Measurements from ENCODE around the gene RASGEF1C.

RASGEF1C gene

DNA sequence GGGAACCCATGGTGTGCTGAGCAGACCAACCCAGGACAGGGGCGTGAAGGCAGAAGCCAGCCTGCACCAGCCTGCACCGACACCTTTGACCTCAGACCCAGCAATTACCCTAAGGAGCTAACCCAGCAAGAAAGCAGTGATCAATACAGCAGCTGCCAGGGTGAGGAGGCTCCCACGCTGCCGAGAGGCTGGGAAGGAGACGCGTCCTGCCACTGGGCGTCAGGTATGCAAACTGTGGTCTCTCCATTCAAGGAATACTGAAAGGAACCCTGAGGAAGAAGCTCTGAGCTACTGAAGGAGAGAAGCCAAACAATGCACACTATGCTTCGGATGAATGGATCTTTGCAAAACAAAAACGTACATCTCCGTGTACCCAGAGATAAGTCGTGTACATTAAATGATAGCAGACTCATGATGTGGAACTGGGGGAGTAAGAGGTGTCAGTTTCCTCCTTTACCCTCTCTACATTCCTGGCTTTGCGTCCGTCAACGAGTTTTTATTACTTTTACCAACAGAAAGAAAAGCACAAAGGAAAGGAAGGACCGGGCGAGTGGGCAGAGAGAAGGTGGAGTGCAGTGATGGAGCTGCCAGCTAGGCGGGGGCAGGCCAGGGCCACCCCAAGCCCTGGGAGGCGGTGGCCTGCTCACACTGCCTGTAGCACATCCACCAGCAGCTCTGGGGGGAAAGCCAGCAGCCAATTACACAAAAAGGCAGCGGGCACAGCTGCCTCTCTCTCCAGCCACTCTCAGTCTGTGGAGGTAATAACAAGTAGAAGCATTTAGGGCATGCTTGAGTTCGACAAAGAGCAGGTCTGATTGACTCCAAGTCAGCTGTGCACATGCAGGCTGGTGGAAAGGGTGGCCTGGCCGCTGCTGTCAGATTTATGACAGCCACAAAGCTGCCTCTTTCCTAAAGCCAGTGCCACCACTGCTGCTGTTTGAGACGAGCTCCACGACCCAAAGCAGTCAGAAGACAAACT is 29.3 kb downstream of the RASGEF1C start:
- DNase-seq (ENCODE audit: low read depth in 3 of 3), result no peak

DNA sequence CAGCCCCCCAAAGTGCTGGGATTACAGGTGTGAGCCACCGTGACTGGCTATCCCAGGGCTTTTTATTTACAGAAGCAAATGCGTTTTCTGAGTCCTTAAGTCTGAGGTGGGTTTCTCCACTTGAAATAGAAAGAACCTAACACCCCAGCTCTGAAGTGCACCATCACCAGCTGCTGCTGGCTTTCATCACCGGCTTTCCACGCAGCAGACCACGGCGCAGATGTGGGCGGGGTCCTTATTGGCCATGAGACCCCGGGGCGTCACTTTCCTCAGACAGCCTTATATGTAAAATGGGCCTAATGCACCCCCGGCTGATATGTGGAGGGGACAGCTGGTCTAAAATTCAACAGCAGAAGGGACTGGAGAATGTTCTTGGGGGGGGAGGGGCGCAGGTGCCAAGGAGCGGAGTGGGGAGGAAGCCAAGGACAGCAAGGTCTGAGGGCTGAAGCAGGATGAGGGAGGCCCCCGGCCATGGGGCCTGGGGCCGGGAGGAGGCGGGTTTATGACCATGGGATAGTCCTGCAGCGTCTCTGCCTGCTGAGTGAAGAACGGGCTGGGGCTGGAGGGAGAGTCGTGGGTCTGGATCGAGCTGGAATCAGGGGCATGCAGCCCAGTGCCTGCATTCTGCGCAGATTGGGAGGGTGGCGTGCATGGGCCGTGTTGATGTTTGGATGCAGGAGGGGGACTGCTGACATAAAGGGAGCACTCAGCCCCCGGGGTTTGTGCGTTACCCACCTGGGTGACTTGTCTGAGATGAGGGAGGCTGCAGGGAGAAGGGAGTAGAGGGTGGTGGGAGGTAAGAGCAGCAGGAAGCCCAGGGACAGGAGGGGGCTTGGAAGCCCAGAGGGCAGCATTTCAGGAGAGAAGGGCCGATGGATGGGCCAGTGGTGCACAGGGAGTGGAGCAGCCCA is 30.2 kb downstream of the RASGEF1C start:
- DNase-seq (ENCODE audit: low read depth in 3 of 3), result no peak

DNA sequence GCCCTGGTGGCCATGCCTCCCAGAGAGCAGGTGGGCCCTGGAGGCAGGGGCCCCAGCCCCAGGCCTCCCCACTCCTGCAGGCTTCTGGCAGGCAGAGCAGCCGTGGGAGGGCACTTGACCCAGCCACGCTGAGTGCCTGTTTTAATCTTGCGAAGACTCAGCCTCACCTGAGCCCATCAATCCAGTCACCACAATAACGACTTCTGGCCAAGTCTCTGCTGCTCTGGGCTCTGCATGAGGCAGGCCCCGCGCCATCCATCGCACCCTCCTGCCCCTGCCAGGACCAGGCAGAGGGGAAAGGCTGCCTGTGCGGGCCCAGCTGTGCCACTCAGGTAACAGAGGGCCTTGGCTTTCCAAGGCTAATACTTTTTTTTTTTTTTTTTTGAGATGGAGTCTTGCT is 32.8 kb downstream of the RASGEF1C start:
- DNase-seq (ENCODE audit: low read depth in 3 of 3), result no peak

DNA sequence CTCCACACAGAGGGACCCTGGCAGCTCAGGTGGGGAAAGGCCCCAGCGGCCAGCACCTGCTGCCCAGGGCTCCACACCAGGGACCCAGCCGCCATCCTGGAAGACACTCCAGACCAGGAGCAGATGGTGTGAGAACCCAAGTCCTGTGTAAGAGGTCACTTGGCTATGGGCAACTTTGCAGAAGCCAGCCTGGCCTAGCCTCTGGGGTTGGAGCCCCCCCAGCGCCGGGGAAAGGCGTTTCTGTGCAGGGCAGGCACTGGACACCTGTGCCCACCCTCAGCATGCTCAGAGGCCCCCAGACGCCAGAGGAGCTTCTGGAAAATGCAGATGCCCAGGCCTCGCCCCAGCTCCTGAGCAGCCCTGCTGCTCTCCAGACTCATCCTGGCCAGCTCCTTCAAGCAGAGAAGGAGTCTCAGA is 34.0 kb downstream of the RASGEF1C start:
- no peak for DNase-seq (ENCODE audit: low read depth in 3 of 3)

DNA sequence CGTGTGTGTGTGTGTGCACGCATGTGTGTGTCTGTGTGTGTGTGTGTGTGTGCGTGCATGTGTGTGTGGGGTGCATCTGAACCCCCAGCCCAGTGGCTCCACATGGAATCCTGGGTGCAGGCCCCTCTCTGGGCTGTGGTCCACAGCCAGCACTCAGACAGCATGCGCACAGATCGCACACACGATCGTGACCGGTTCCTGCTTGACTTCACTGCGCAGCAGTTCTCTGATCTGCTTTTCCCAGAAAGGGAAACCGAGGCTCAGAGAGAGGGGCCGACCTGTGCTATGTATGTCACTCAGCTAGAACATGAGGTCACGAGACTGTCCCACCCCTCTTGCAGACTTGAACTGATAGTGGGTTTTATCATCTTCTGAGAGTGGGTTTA is 34.4 kb downstream of the RASGEF1C start:
- no peak for DNase-seq (ENCODE audit: low read depth in 3 of 3)

DNA sequence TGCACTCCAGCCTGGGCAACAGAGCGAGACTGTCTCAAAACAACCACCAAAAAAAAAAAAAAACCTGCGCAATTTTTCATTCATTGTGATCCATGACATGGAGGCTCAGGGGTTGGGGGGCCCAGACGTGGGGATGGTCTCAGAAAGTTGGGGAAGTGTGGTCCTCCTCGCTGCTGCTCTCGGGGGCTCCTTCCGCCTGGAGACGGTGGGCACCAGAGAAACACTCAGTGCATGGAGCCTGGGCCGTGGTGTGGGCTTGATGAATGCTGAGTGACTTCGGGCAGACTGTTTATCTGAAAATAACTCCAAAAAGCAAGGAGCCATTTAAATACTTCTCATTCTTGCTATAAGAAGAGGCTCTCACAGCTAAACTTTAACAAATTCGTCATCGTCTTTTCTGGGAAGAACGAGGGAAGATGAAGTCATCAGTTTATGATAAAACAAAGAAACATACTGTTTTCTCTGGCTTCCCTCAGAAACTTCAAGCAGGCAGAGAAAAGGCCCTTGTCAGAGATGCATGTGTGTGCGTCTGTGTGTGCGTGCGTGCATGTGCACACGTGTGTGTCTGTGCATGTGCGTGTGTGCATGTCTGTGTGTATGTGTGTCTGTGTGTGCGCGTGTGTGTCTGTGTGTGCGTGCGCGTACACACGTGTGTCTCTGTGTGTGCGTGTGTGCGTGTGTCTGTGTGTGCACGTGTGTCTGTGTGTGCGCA is 35.0 kb downstream of the RASGEF1C start:
- no peak for DNase-seq (ENCODE audit: low read depth in 3 of 3)

DNA sequence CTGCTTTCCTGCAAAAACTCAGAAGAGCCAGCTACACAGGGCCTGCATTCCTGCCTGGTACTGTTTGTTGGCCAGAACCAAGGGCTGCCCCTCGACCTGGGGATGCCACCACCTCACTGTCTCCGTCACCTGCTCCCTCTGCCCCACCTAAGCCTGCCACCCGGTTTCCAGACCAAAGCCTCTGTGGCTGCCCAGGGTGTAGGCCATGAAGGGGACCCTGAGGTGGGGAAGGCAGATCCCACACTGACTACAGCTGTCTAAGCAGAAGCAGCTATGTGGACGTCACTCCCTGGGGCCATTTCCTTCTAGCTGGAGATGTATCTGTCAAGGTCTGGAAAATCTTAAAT is 35.8 kb downstream of the RASGEF1C start:
- no peak for DNase-seq (ENCODE audit: low read depth in 3 of 3)

DNA sequence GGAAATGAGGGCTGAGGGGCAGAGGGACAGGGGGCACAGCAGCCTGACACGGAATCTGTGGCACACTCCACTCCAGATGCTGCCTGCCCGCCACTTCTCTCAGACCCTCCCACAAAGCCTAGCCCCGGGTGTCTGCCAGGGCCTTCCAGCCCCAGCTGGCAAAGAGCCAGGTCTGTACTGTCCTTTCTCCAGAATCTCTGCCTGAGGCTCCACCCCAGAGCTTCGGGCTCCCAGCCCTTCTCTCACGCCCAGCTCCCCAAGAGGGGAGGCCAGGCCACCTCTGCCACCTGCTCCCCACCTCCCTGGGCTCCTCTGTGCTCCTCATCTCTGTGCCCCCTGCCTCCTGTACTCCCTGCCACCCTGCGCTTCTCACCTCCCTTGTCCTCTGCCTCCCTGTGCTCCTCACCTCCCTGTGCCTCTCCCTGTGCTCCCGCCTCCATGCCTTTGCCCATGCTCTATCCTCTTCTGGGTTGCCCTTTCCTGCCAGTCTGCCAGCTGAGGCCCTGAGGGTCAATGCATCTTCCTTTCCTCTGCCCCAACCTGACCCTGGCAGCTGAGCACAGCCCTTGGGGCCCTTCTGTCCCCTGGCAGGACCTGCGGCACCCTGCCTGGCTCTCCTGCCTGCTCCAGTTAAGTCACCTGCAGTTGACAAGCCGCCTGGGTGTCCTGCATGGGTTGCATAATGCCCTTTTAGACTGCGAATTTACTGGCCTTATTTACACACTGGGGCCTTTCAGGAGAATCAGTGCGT is 36.4 kb downstream of the RASGEF1C start:
- no peak for DNase-seq (ENCODE audit: low read depth in 3 of 3)

DNA sequence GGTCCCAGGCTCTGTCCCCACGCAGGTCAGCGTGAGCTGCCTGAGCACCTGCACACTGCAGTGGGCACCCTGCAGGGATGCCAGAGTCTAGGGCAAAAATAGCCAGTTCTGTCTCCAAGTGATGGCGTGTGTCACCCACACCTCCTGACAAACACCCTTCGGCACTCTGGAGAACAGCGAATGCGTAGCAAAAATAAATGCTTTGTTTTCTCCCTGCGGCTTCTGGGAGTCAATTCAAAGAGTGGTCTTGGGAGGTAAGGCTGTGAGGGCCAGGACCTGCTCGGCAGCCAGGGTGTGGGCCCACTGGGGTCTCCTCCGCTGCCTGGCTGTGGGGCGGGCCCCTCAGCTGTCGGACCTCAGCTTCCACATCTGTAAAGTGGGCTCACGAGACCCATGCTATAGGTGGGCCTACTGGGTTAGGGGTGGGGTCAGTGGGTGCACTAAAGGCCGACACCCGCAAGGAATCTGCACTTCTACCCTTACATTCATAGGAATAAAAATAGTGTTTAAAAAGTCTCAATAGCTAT is 37.4 kb downstream of the RASGEF1C start:
- DNase-seq (ENCODE audit: low read depth in 3 of 3), result no peak

DNA sequence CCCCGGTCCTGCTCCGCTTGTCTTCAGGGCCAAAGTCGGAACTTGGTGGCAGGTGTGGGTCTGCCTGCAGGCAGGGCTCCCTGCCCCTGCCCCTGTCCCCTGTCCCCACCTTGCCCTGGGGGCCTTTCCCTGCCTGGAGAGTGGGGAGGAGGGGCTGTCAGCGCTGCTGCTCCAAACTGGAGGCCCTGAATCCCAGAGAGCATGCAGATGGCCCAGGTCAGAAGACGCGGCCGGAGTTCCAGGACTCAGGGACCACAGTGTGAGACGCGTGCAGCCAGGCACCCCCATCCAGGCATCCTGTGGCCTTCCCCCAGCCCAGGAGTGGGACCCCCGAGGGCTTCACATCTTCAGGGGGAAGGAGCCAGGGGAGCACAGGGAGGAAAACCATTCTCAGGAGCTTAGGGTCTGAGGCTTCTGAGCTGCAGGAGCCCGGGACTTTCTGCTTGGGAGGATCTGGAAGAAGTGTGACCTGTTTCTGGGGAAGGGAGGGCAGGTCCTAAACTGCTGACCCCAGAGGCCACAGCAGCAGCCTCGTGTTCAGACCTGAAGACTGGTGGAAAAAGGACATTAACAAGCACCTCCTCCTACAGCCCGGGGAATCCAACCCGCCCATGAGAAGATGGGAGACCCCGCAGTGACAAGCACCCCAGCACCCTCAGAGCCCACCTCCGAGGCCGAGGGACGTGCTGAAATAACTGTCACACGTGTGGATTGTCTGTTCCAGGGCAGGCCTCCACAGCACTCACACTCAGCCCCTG is 38.0 kb downstream of the RASGEF1C start:
- DNase-seq (ENCODE audit: low read depth in 3 of 3), result no peak

DNA sequence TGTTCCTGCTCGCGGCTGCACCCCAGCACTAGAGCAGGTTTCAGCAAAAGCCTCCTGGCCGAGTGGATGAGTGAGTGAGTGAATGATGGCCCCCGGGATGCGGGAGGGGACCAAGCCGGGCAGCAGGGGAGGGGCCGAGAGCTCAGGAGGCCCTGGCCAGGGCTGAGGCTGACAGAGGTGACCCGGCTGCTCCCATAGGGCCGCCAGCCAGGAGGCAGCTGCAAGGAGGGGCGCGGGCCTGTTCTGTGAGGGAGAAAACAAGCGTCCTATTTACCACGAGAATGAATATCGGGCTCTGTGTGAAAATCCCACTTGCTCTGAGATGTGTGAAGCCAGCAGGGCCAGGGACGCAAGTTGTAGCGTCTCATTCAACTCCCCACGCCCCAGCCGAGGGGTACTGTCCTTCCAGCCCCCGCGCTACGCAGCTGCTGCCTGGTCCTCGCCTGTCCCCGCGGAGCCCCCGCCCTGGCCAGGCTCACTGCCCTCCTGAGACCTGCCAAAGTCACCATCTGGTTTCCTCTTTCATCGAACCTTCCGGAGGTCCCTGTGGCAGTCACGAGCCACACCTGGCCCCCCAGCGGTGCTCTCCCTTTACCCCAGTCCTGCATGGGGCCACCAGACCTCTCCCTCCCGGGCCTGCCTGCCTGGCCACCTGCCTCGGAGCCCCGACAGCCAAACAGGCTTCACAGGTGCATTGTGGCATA is 38.8 kb downstream of the RASGEF1C start:
- DNase-seq (ENCODE audit: low read depth in 3 of 3), result no peak

DNA sequence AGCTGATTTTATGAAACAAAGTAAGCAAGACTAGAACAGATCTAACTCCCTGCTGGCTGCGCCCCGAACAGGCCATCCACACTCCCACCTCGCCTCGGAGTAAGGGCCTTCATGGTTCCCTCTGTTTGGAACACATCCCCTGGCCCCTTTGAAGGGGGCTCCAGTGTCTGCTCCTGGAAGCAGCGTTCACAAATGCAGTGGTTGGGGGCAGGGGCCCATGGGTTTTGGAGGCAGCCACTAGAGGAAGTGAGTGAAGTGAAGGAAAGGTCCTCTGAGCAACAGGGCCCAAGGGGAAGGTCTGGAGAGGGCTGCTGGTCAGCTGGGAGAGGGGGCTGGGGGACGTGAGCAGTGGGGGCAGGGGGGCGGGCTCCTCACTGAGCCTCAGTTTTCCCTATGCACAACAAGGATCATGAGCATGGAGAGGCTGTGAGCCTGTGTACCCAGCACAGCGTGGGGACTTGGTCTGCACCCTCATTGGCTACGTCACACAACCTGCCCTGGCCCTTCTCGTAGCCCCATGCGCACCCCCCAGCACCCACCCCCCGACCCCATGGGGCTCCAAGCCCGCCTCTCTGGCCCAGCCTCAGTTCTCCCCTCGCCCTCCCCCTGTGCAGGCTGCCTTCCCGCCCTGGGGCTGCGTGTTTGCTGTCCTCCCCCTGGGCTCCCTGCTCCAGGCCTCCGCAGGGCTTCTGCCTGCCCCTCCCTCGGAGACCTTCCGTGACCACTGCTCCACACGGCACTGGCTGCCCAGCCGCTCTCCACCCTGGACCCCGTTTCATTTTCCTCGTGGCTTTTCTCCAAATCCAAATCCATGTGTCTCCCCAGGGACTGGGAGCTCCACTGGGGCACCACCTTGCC is 39.5 kb downstream of the RASGEF1C start:
- no peak for DNase-seq (ENCODE audit: low read depth in 3 of 3)

DNA sequence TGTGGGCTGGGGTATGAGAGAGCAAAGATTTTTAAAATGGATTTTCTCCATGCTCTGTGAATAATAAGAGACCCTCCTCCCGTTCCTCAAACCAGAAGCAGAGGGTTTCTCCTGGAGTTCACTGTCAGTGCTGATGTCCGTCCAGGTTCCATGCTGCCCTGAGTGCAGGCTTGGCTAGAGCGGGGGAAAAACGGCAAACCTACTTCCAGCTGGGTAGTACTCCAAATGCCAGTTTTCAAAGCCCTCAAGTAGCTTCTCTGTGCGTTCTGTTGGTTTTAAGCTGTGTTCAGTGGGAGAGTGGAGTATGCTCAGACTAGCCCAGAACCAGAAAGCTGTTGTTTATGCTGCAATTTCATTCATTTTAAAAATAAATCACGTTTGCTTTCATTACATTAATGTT is 40.3 kb downstream of the RASGEF1C start:
- no peak for DNase-seq (ENCODE audit: low read depth in 3 of 3)

DNA sequence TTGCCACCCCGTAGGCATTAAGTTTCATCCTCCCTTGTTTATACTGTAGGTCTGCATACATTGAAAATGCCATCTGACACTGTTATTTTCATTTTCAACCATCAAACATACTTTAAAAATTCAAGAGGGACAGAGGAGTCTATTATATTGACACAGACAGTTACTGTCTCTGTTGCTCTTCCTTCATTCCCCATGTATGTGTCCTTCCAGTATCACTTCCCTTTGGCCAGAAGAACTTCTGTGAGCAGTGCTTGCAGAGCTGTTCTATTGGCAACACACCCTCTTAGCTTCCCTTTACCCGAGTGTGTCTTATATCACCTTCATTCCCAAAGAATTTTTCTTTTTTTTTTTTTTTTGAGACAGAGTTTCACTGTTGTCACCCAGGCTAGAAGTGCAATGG is 42.8 kb downstream of the RASGEF1C start:
- no peak for DNase-seq (ENCODE audit: low read depth in 3 of 3)

DNA sequence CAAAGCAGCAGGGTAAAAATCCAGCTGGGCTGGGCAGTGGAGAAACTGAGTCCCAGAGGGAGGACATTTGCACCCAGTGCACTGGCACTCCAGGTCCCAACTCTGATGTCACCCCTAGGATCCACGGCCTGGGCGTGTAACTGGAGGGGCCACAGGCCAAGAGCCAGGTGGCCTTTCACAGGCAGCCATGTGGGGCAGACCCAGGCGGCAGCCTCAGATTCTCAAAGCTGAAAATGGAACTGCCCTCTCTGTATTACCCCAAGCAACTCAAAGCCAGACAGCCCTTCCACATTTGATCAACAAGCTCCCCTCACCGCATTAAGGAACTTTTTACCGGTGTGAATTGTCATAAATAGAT is 46.7 kb downstream of the RASGEF1C start:
- DNase-seq (ENCODE audit: low read depth in 3 of 3), result no peak

DNA sequence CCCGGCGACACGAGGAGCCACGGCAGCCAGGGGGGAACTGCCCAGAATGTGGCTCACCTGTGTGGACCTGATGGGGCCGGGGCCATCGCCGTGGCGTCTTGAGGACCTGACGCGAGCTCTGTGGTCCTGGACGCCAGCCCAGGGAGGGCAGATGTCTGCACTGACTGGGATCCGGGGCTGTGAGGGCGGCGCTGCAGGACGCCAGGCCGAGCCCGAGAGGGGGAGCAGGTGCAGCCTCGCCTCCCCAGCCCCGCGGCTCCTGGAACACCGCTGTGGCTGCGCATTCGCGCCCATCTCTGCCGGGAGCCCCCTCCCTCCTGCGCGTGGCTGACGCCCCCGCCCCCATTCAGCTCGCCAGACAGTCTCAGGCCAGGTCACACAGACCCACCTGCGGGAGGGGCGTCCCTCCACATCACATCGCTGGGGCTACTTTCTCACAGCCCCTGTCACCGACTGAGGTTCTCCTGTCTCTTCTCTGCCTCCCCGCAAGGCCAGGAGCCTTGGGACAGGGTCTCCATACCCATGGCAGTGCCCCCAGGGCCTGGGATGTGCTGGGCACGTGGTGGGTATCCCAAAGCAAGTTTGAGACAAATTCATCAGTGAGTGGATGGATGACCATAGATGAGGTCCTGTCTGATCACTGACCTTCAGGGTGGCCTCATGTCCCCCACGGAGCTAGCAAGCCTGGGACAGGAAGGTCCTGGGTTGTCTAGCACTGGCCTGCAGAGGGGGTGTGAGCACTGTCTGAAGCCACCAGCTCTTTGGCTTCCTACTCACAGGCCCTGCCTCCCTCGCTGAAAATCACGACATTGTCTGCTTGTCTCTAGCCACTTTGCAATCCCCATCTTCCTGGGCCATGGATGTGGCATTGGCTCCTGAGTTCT is 47.3 kb downstream of the RASGEF1C start:
- no peak for DNase-seq (ENCODE audit: low read depth in 3 of 3)

DNA sequence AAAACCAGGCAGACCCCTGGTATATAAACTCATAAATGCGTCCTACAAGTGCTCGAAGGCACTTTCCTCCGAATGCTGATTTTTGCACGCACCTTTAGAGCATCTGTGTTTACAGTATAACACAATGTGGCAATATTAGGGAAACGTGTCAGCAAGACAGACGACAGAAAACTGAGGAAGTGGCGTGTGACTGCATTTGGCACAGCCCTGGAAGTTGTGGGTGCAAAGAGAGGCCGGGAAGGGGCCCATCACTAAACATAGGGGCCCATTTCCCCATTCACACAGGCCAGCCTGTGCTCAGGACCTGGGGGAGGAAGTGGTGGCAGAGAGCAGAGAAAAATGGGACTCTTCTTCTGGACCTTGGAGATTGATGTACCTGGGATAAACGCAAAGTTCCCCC is 48.2 kb downstream of the RASGEF1C start:
- DNase-seq (ENCODE audit: low read depth in 3 of 3), result no peak

DNA sequence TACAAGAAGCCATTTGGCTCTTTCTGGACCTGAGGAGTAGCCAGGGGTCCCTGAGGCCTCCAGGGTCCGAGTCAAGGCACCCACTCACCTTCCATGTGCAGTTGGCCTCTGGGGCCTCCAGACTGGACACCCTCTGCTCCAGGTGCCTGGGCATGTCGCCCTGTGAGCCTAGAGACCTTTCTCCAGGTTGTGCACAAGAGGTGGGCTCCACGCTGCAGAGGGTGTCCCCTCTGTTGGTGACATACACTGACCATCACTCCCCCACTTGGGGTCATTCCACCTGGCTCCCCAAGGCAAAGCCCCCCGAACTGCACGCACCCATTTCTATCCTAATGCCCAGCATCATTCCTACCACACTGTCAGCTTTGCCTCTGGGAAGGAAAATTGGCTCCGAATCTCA is 48.8 kb downstream of the RASGEF1C start:
- no peak for DNase-seq (ENCODE audit: low read depth in 3 of 3)

Data from stimulated activated CD4-positive, alpha-beta T cell treated with anti-CD3 and anti-CD28 coated beads, TNF-alpha, amount 100 ng/mL, for 24 hours (primary cell).